ENCODE data around the gene C5orf63.

DNA sequence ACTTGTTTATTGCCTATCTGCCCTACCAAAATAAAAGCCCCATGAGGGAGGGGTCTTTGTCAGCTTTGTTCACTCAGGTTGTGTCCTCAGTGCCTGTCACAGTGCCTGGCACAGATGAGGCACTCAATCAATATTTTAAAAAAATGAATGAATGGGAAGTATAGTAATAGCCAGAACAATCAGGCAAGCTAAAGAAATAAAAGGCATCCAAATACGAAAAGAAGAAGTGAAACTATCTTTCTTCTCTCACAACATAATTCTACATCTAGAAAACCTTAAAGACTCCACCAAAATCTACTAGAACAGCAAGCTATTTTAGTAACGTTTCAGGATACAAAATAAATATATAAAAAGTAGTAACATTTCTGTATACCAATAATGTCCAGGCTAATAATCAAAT lies 37.8 kb upstream of the C5orf63 start:
- TF ChIP-seq, protein P1, sequence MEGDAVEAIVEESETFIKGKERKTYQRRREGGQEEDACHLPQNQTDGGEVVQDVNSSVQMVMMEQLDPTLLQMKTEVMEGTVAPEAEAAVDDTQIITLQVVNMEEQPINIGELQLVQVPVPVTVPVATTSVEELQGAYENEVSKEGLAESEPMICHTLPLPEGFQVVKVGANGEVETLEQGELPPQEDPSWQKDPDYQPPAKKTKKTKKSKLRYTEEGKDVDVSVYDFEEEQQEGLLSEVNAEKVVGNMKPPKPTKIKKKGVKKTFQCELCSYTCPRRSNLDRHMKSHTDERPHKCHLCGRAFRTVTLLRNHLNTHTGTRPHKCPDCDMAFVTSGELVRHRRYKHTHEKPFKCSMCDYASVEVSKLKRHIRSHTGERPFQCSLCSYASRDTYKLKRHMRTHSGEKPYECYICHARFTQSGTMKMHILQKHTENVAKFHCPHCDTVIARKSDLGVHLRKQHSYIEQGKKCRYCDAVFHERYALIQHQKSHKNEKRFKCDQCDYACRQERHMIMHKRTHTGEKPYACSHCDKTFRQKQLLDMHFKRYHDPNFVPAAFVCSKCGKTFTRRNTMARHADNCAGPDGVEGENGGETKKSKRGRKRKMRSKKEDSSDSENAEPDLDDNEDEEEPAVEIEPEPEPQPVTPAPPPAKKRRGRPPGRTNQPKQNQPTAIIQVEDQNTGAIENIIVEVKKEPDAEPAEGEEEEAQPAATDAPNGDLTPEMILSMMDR (conservative IDR thresholded peaks at IDR 0.05; ENCODE audit: low read length), result no peak
- no peak for TF ChIP-seq EZH2phosphoT487 (IDR thresholded peaks at IDR 0.05; ENCODE audit: borderline replicate concordance)

Data from Loucy (cell line).